Fibroblast of the aortic adventitia (primary cell): Measurements from ENCODE around the gene LRRC28. TPM values are rescaled to one million over a fixed set of nuclear protein-coding genes. Genes with fewer than 3 reads are reported as not detected.

Experiments used
- DNase-seq: peaks from one replicate; pipeline ENCODE4 v3.0.0-alpha.2; 2010; ENCODE audit warnings: low read depth
- H3K4me3 ChIP-seq: 2 replicates; pipeline ENCODE4 v1.5.1; 2011; ENCODE audit warnings: low read depth, mild to moderate bottlenecking, control low read depth, low read length, moderate library complexity
- total RNA-seq: library from RNA; depleted of rRNA; stranded (reverse); fragments of >200 nt; gene quantifications from 2 replicates; pipeline ENCODE4 v1.2.3, GENCODE V29; 2012; ENCODE audit warnings: low replicate concordance
- TF ChIP-seq, protein P1 (sequence below): IDR thresholded peaks from 2 replicates; pipeline ENCODE4 v1.5.1; 2011; ENCODE audit warnings: mild to moderate bottlenecking, low read length, control low read depth, inconsistent platforms; ENCODE audit not compliant: insufficient read depth

LRRC28 gene
- total RNA-seq, 1 donor = 28.0 TPM

DNA sequence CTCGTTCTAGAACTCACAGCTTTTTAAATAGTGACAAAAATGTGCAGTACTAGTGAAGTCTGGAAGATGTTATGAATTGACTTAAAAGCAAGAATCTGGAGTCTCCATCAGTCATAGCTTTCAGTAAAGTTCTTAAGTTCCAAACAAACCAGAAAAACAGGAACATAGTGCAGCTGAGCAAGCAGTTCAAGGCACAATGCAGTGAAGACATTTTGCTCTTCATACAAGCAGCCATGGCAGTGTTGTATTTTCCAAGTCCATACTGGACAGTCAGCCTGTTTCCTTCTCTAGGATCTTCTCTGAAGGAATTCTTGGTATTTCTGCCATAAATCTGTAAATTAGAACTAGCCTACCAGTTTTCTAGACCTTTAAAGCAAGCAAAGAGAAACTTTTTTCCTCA, 90.5 kb downstream of the LRRC28 start:
- TF ChIP-seq, protein P1, sequence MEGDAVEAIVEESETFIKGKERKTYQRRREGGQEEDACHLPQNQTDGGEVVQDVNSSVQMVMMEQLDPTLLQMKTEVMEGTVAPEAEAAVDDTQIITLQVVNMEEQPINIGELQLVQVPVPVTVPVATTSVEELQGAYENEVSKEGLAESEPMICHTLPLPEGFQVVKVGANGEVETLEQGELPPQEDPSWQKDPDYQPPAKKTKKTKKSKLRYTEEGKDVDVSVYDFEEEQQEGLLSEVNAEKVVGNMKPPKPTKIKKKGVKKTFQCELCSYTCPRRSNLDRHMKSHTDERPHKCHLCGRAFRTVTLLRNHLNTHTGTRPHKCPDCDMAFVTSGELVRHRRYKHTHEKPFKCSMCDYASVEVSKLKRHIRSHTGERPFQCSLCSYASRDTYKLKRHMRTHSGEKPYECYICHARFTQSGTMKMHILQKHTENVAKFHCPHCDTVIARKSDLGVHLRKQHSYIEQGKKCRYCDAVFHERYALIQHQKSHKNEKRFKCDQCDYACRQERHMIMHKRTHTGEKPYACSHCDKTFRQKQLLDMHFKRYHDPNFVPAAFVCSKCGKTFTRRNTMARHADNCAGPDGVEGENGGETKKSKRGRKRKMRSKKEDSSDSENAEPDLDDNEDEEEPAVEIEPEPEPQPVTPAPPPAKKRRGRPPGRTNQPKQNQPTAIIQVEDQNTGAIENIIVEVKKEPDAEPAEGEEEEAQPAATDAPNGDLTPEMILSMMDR = no peak
- no peak overlapping the region for H3K4me3 ChIP-seq
- no peak for DNase-seq

DNA sequence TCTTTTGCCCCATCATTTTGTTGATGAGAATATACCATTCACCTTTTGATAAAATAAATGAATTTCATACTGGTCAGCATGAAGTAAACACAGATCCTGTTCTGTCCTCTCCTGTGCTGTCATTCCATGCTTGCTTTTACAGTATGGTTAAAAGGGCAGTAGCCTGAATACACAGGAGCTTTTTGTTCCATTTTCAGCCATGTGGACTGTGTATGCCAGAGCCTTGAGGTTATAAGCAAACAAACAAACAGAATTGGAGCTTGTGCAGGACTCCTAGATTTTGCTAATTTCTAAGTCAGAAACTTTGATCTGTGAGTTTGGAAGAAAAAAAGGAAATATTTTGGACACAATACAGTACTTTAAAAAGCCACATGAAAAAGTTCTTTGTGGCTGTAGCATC, 91.9 kb downstream of the LRRC28 start:
- TF ChIP-seq, protein P1 = no peak
- no peak for DNase-seq
- H3K4me3 ChIP-seq = no peak overlapping the region

DNA sequence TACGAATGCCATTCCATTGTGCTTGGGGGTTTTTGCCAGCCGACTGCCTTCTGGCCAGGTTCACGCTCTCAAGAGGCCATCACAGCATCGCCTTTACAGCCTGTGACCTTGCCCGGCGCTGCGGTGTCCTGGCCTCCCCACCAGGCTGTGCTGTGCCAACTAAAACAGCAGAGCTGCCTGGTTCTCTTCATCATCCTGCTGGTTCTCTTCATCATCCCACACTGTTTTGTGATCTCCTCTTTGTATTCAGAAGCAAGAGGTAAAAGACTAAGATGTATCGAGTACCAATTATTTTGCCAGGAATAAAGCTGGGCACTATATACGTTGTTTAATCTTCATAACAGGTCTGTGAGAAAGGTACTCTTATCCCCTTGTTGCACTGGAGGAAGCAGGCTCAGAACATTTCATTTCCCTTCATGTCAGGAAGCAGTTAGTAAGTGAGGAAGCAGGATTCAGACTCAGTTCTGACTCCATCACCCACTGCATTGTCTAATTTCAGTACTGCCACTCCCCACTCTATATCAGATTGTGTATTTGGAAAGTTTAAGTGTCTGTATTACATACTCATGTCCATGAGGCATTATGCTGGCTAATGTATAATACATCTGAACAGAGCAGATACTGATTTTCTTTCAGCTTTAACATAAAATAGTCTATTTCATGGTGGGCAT, 92.7 kb downstream of the LRRC28 start:
- TF ChIP-seq, protein P1 = peak; percentile 60
- peak; percentile 22 for DNase-seq
- H3K4me3 ChIP-seq = no peak overlapping the region

DNA sequence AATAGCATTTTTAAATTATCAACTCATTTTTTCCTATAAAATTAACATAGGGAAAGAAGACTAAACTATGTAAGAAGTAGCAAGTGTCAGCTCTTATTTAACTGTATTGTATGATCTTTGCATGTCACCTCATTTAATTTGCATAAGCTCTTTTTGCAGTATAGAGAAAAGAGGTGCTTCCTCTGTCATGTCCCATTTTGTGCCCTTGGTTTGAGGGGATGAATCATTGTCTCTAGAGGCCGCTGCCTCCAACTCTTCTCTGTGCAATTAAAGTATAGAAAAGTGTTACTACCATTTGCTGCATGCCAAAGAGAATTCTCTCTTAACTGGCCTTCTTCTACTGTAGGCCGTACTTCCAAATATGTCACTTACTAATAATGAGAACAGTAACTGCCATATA, 93.4 kb downstream of the LRRC28 start:
- no peak for DNase-seq
- TF ChIP-seq, protein P1 = no peak
- no peak overlapping the region for H3K4me3 ChIP-seq

DNA sequence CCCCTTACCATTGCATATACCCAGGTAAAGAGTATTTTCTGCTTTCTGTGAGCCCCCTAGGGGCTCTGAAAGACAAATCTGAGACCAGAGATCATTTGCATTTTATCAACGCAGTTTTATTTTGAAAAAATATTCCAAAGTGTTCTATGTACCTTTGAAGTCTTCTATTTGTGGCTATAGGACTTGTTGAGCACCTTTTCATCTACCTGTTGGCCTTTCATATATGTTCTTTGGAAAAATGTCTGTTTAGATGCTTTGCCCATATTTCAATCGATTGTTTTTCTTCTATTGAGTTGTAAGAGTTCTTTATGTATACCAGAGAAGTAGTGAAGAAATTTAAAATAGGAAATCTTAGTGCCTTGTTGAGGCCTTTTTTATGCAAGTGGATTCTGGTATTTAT, 94.0 kb downstream of the LRRC28 start:
- TF ChIP-seq, protein P1 = no peak
- no peak overlapping the region for H3K4me3 ChIP-seq
- DNase-seq = no peak

DNA sequence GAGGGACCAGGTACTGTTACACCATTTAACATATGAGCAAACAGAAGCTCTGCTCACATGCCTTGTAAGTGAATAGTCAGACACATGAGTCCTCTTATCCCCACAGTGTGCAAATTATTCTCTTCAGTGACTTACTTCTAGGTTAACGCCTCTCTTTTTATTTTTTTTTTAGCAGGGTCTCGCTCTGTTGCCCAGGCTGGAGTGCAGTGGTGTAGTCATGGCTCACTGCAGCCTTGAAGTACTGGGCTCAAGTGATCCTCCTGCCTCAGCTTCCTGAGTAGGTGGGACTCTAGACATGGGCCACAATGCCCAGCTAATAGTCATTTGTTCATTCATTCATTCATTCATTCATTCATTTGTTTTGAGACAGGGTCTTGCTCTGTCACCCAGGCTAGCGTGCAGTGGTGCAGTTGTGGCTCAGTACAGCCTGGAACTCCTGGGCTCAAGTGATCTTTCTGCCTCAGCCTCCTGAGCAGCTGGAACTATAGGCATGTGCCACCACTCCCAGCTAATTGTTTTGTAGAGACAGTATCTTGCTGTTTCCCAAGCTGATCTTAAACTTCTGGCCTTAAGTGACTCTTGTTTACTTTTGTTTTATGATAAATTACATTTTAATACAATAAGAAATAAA, 94.7 kb downstream of the LRRC28 start:
- H3K4me3 ChIP-seq = no peak overlapping the region
- DNase-seq = no peak
- TF ChIP-seq, protein P1 = no peak
